ENCODE results near the gene PLXND1.

DNA sequence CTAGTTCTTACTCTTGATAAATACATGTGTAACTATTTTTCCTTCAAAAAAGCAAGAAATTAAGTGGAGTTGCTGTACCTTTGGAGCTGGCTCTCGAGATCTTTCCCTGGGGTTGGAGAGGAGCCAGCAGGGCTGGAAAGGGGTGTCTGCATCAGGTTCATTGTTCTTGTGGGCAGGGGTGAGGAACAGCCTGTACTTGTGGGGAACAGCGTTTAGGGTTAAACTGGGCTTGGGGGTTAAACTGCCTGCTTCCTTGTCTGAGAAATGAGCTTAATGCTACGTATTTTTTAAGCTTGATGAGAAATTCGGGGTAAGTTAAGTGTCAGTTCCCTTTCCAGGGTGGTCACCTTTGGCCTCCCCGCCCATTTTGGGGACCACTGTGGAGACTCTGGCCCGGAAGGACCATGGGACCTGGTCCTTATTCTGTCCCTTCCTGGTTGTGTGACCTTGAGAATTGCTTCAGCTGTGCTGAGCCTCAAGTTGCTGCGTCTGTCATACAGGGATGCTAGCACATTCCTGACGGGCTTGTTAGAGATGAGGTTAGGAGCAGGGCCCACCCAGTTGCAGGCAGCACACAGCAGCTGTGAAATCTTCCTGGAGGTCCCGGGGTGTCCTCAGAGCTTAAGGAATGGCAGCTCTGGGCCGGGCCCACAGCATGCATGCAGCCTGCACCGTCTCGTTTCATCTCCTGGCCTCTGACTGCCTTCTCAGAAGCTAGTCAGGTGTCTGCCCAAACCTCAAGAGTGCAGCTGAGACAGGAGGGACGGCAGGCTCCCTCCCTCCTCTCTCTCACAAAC lies 51.9 kb downstream of the PLXND1 start:
- TF ChIP-seq, protein P1, sequence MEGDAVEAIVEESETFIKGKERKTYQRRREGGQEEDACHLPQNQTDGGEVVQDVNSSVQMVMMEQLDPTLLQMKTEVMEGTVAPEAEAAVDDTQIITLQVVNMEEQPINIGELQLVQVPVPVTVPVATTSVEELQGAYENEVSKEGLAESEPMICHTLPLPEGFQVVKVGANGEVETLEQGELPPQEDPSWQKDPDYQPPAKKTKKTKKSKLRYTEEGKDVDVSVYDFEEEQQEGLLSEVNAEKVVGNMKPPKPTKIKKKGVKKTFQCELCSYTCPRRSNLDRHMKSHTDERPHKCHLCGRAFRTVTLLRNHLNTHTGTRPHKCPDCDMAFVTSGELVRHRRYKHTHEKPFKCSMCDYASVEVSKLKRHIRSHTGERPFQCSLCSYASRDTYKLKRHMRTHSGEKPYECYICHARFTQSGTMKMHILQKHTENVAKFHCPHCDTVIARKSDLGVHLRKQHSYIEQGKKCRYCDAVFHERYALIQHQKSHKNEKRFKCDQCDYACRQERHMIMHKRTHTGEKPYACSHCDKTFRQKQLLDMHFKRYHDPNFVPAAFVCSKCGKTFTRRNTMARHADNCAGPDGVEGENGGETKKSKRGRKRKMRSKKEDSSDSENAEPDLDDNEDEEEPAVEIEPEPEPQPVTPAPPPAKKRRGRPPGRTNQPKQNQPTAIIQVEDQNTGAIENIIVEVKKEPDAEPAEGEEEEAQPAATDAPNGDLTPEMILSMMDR (IDR thresholded peaks at IDR 0.05) = no peak
- no peak for TF ChIP-seq POLR2A (IDR thresholded peaks at IDR 0.05)
